Heart left ventricle (tissue), 16 donors: ENCODE data around the gene AHSP. TPM values are rescaled to one million over a fixed set of nuclear protein-coding genes. Genes with fewer than 3 reads are reported as not detected.
"Not testable (repeated sequence)": the region's sequence is repeated elsewhere in the genome, so short reads cannot be mapped to it uniquely, and the experiment has no call there.

Experiments
- ATAC-seq, 4 donors: fragments of 200-7000 bp; cut with Tn5 transposase; one replicate each; pipeline ENCODE4 v1.9.1; 2020 to 2022; ENCODE audit warnings: moderate library complexity in 4 of 4, mild to moderate bottlenecking in 3 of 4, moderate number of reproducible peaks in 1 of 4
- DNase-seq, 5 donors: peaks; one replicate each; pipeline ENCODE4 v3.0.0-alpha.2; 2020
- H3K27ac ChIP-seq, 12 donors: fragments of 200-600 bp; sonication (generic) in 4 of 12; one replicate each; pipeline versions ENCODE4 v1.5.0 to v1.8.0; 2016 to 2022; ENCODE audit warnings: mild to moderate bottlenecking in 2 of 12
- H3K27me3 ChIP-seq, 9 donors: fragments of 200-600 bp; sonication (generic) in 2 of 9; one replicate each; pipeline versions ENCODE4 v1.5.1 to v1.8.0; 2016 to 2022; ENCODE audit warnings: mild to moderate bottlenecking in 3 of 9
- H3K36me3 ChIP-seq, 9 donors: fragments of 200-600 bp; sonication (generic) in 2 of 9; one replicate each; pipeline versions ENCODE4 v1.5.0 to v1.8.0; 2018 to 2022; ENCODE audit warnings: mild to moderate bottlenecking in 2 of 9
- H3K4me1 ChIP-seq, 12 donors: fragments of 200-600 bp; sonication (generic) in 4 of 12; one replicate each; pipeline versions ENCODE4 v1.5.0 to v1.8.0; 2016 to 2022; ENCODE audit warnings: mild to moderate bottlenecking in 3 of 12
- H3K4me3 ChIP-seq, 12 donors: fragments of 200-600 bp; sonication (generic) in 4 of 12; one replicate each; pipeline versions ENCODE4 v1.5.0 to v1.8.0; 2017 to 2022; ENCODE audit warnings: mild to moderate bottlenecking in 9 of 12, moderate library complexity in 4 of 12
- H3K9me3 ChIP-seq, 12 donors: fragments of 200-600 bp; sonication (generic) in 4 of 12; one replicate each; pipeline versions ENCODE4 v1.5.0 to v1.8.0; 2016 to 2022; ENCODE audit warnings: mild to moderate bottlenecking in 1 of 12
- CTCF ChIP-seq, 12 donors: fragments of 200-600 bp; sonication (generic) in 4 of 12; IDR thresholded peaks; one replicate each; pipeline versions ENCODE4 v1.5.0 to v1.8.0; 2018 to 2022; ENCODE audit warnings: antibody characterized with exemption in 12 of 12, mild to moderate bottlenecking in 5 of 12
- POLR2A ChIP-seq, 2 donors: fragments of 450-650 bp; IDR thresholded peaks; one replicate each; pipeline ENCODE4 v1.6.1; 2017; ENCODE audit warnings: antibody characterized with exemption in 2 of 2, mild to moderate bottlenecking in 2 of 2, moderate library complexity in 2 of 2
- WGBS, 4 donors: extraction: QIAGEN DNeasy Blood & Tissue Kit in 2 of 4; methylation state at CpG; one replicate each; pipeline versions ENCODE4 v1.1.5 to v1.1.7; 2013 to 2018; 5-methylcytosine and 5-hydroxymethylcytosine counted together
- intact Hi-C, 10 donors: fragments of 100-400 bp; cut with DNase I; formaldehyde crosslinking; loops; one replicate each; pipeline versions ENCODE4 v1.11.1 to v1.14.2; 2022
- polyA plus RNA-seq, 2 donors: library from polyadenylated mRNA; stranded (reverse); fragments of 200-250 nt; gene quantifications; one replicate each; pipeline ENCODE4 v1.2.3, GENCODE V29; 2013
- total RNA-seq, 9 donors: library from RNA; depleted of rRNA in 2 of 9; stranded (reverse); fragments of >200 nt in 2 of 9; fragmentation: NEBNext Ultra II Directional in 3 of 9; extraction: Animal tissue kit (Norgen Biotek cat#: 25700) in 3 of 9; gene quantifications; one replicate each; pipeline versions ENCODE4 v1.1.0 to v1.2.4, GENCODE V29; 2016 to 2023
- donor health status: ischemic (EF 13 %, LVEDD 7.1; RV severe dilation, severe dysfunction).
- donor health status: healthy with polysubstance abuse.
- donor health status: DM: no; HTN: yes; CAD: no.
- donor health status: DM: no; HTN: no; CAD: no.
- donor health status: ischemic (EF 25% LVEDD 6.9; RV normal size, moderate dysfunction).
- donor health status: ischemic (EF 25% LVEDD 5.7; RV mildly dilated, moderate dysfunction).
- donor health status: healthy.
- donor health status: DM: yes; HTN: yes; CAD: no.
- donor health status: ischemic (EF 35%, LVEDD 5.7; RV mildly dilated, moderate dysfunction).
- donor health status: nonischemic (EF 11% LVEDD 7.7; RV severe dilation, severe dysfunction).
- donor health status: DM: yes; HTN: yes; CAD: no.
- donor health status: PGD.
- donor health status: ischemic (EF 29% LVEDD 5.4; RV normal size, mild dysfunction).
- donor health status: nonischemic (EF 23%, LVEDD 6.1; RV moderate dilation, normal function).

AHSP gene
- total and polyA plus RNA-seq, 11 donors: 2.2 TPM; not detected in 10

- no peak overlapping the region for H3K27ac ChIP-seq
- no peaks in the 10 kb centered on the region for H3K27me3 ChIP-seq
- ATAC-seq (no peak), DNase-seq (no peak)
- no peaks in the 10 kb centered on the region for H3K9me3 ChIP-seq
- peaks cover 0 to 60% (median 49%) of the 10 kb centered on the region in 9 donors for H3K36me3 ChIP-seq
- 69 to 87% (median 76%) methylated on average over 3 of the region's 3 CpGs for WGBS, 4 donors
- no peak overlapping the region for H3K4me3 ChIP-seq
- TF ChIP-seq POLR2A (IDR thresholded peaks at IDR 0.05): no peak
- intact Hi-C loops: loop anchor here in 4 of 10 donors (5.0 to 10.0 kb wide), 5 partner anchors 39 to 373 kb away; partner anchors contain the start of genes ZNF267 (in 2 of the 4) and ARMC5 (in 1 of the 4)
- H3K4me1 ChIP-seq: peaks cover 0 to 44% (median 26%) of the 10 kb centered on the region in 12 donors
These were observed 26.3 kb upstream of the AHSP start for GRCh38 chr16:31501226-31501965.

- intact Hi-C loops: loop anchor here in 4 of 10 donors (5.0 to 10.0 kb wide), 5 partner anchors 40 to 373 kb away; partner anchors contain the start of genes ZNF267 (in 2 of the 4) and ARMC5 (in 1 of the 4)
- 81 to 93% (median 84%) methylated on average over 4 of the region's 4 CpGs for WGBS, 4 donors
- no peaks in the 10 kb centered on the region for H3K9me3 ChIP-seq
These were observed 25.7 kb upstream of the AHSP start for GRCh38 chr16:31501966-31502348.

GRCh38 chr16:31502981-31503380 is 24.7 kb upstream of the AHSP start:
- ATAC-seq: no peak
- Histone ChIP-seq H3K36me3 (peaks cover 0 to 44% (median 33%) of the 10 kb centered on the region in 9 donors), H3K27me3 (no peaks in the 10 kb centered on the region), H3K27ac (peak overlapping the region in 1 of 12 donors; percentile 61), H3K4me3 (no peak overlapping the region), H3K9me3 (no peaks in the 10 kb centered on the region), H3K4me1 (peaks cover 4 to 58% (median 39%) of the 10 kb centered on the region in 12 donors)
- intact Hi-C loops: loop anchor here in 4 of 10 donors (5.0 to 10.0 kb wide), 5 partner anchors 41 to 372 kb away; partner anchors contain the start of genes ZNF267 (in 2 of the 4) and ARMC5 (in 1 of the 4)
- TF ChIP-seq CTCF (IDR thresholded peaks at IDR 0.05): no peak
- TF ChIP-seq POLR2A (IDR thresholded peaks at IDR 0.05): no peak
- no peak for DNase-seq

More at GRCh38 chr16:31501966-31502348, 25.7 kb upstream of the AHSP start:
- H3K27ac ChIP-seq: no peak overlapping the region
- no peak for DNase-seq
- peaks cover 1 to 50% (median 32%) of the 10 kb centered on the region in 12 donors for H3K4me1 ChIP-seq
- ATAC-seq: no peak
- TF ChIP-seq CTCF (IDR thresholded peaks at IDR 0.05): no peak
- TF ChIP-seq POLR2A (IDR thresholded peaks at IDR 0.05): no peak
- H3K27me3 ChIP-seq: no peaks in the 10 kb centered on the region
- H3K36me3 ChIP-seq: peaks cover 0 to 54% (median 44%) of the 10 kb centered on the region in 9 donors
- no peak overlapping the region for H3K4me3 ChIP-seq

- not testable (repeated sequence) for ATAC-seq, H3K4me3 ChIP-seq, H3K9me3 ChIP-seq, H3K27me3 ChIP-seq, DNase-seq
- WGBS, 4 donors: 90 to 97% (median 95%) methylated on average over 8 of the region's 8 CpGs
- peaks cover 0 to 38% (median 28%) of the 10 kb centered on the region in 9 donors for H3K36me3 ChIP-seq
- intact Hi-C loops: loop anchor here in 4 of 10 donors (5.0 to 10.0 kb wide), 5 partner anchors 41 to 371 kb away; partner anchors contain the start of genes ZNF267 (in 2 of the 4) and ARMC5 (in 1 of the 4)
- H3K27ac ChIP-seq: peak overlapping the region in 8 of 12 donors; percentile 16 to 78 (median 32)
- H3K4me1 ChIP-seq: peaks cover 4 to 58% (median 39%) of the 10 kb centered on the region in 12 donors
These were observed 24.1 kb upstream of the AHSP start for GRCh38 chr16:31503555-31503954.

- H3K4me3 ChIP-seq: no peak overlapping the region
- H3K36me3 ChIP-seq: peaks cover 0 to 32% (median 21%) of the 10 kb centered on the region in 9 donors
- H3K9me3 ChIP-seq: no peaks in the 10 kb centered on the region
- peaks cover 4 to 62% (median 42%) of the 10 kb centered on the region in 12 donors for H3K4me1 ChIP-seq
- H3K27me3 ChIP-seq: no peaks in the 10 kb centered on the region
- WGBS, 4 donors: 27 to 37% (median 34%) methylated on average over 8 of the region's 8 CpGs
- DNase-seq: no peak
- no peak for TF ChIP-seq CTCF (IDR thresholded peaks at IDR 0.05)
- no peak for TF ChIP-seq POLR2A (IDR thresholded peaks at IDR 0.05)
- ATAC-seq: peak in 2 of 4 donors; percentile 28 to 33
- peak overlapping the region in 10 of 12 donors; percentile 7 to 78 (median 32) for H3K27ac ChIP-seq
- intact Hi-C loops: loop anchor here in 4 of 10 donors (5.0 to 10.0 kb wide), 5 partner anchors 42 to 371 kb away; partner anchors contain the start of genes ZNF267 (in 2 of the 4) and ARMC5 (in 1 of the 4)
These were observed 23.5 kb upstream of the AHSP start for GRCh38 chr16:31504159-31504558.
